Endometrial microvascular endothelial cells (primary cell): ENCODE results near the gene AUTS2. TPM values are rescaled to one million over a fixed set of nuclear protein-coding genes. Genes with fewer than 3 reads are reported as not detected.

Experiments used
- in situ Hi-C: cut with HindIII; loops from 2 replicates; pipeline ENCODE4 v1.10.0; 2017; ENCODE audit warnings: low sequenced_read_pairs, low pct_unique_long_range_greater_than_20kb; ENCODE audit errors: inconsistent ontology term
- total RNA-seq: library from RNA; depleted of rRNA; stranded (reverse); fragments of >200 nt; gene quantifications from one replicate; pipeline ENCODE4 v1.2.3, GENCODE V29; 2015; ENCODE audit errors: inconsistent ontology term

Gene AUTS2
- total RNA-seq, 1 donor from 2014 or later = 0.09 TPM

DNA sequence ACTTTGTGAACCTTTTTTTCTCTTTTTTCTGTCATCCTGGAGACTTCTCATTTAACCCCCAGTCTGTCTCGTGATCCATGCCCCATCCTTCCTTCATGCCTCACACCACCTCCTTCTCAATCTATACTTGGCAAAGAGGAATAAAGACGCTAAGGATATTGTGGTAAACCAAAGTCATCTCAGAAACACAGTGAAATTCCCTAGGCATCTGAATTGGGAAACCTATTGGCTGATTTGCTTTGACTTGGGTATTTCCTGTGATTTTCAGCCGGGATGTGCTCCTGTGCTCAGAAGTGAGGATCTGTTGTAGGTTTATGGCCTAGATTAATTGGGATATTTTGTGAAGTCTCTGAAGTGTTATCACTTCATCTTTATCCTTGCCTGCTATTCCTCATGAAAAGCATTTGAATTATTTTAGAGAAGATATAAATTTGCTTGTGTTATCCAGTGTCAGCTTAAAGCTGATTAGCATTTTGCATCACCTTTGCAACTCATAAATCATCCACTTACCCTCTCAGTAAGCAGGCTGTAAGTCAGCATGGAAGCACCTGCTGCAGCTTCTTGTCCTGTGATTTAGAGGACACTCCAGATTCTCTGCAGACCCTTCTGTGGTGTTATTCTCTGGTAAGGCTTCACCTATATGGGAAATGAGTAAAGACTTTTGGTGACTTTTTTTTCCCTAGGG, 138.0 kb downstream of the AUTS2 start:
- in situ Hi-C loops = no loop called here

- in situ Hi-C loops = no loop called here
These were observed 140.2 kb downstream of the AUTS2 start for GRCh38 chr7:69738396-69738951.

- in situ Hi-C loops = no loop called here
These were observed 140.9 kb downstream of the AUTS2 start for GRCh38 chr7:69739190-69739589.

DNA sequence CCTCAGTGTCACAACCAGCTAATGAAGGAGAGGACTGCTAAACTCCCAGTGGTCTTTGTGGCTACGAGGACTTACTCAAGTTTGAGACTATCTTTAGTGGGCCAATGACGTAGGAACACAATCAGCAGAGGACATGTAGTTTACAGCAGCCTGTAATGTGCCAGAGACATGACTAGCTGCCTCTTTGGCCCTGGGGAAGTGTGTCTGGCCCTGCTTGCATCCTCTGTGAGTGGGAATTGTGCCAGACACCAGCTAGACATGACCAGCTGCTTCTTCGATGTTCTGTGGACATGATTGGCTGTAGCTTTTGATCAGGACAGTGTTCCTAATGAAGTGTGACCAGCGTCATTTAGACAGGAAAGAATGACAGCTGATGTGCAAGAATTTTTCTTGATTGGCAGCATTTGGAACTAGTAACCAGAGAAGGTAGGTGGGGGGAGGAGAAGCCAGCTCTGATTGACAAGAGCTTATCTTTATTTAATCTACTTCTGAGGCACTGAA, 141.7 kb downstream of the AUTS2 start:
- in situ Hi-C loops = no loop called here

- in situ Hi-C loops = no loop called here
These were observed 144.0 kb downstream of the AUTS2 start for GRCh38 chr7:69742237-69742636.

- in situ Hi-C loops = no loop called here
These were observed 145.2 kb downstream of the AUTS2 start for GRCh38 chr7:69743436-69743835.

DNA sequence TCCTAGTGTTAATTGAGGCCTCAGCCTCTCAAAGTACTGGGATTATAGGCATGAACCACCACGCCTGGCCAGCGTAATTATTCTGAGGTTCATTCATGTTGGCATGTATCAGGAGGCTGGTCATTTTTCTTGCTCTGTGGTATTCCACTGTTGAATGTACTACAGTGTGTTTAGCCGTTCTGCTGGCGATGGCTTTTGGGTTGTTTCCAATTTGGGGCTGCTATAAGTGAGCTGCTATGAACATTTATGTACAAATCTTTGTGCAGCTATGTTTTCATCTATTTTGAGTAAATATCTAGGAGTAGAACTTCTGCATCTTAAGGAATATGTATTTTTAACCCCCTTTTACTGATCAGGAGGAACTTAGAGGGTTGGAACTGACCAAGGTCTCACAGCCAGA, 145.8 kb downstream of the AUTS2 start:
- in situ Hi-C loops = no loop called here

- in situ Hi-C loops = no loop called here
These were observed 148.1 kb downstream of the AUTS2 start for GRCh38 chr7:69746383-69746782.

DNA sequence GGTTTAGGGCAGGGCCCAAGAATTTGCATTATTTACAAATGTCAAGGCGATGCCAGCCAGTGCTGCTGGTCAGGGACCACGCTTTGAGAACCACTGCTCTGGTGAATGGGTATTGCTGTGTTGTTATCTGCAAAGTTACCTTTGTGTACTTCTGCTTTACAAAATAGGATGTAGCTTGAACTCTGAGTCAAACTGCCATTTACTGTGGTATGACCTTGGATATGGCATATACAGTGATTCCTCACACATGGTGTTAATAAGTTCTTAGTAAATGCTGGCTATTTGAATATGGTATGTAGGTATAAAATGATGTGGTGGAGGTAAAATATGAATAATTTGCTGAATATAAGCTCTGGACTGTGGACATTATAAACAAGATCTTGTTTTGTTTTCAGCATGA, 148.9 kb downstream of the AUTS2 start:
- in situ Hi-C loops = no loop called here

DNA sequence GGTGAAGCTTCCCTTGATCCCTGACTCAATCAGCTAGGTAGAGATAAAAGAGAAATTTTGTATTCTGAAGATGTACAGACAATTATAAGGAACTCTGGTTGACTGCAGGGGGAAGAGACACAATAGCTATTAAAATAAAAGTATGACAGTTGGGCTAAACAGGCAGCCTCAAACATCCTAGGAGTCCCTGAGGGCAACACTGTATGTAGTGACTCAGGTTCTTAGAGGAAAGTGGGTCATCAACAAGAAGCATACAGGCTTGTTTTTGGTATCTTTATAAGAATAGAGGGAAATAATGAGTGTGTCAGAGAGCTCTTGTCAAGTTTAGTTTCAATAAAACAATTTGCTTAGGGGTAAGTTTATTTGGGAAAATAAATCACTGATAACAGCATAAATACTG, 150.3 kb downstream of the AUTS2 start:
- in situ Hi-C loops = no loop called here

DNA sequence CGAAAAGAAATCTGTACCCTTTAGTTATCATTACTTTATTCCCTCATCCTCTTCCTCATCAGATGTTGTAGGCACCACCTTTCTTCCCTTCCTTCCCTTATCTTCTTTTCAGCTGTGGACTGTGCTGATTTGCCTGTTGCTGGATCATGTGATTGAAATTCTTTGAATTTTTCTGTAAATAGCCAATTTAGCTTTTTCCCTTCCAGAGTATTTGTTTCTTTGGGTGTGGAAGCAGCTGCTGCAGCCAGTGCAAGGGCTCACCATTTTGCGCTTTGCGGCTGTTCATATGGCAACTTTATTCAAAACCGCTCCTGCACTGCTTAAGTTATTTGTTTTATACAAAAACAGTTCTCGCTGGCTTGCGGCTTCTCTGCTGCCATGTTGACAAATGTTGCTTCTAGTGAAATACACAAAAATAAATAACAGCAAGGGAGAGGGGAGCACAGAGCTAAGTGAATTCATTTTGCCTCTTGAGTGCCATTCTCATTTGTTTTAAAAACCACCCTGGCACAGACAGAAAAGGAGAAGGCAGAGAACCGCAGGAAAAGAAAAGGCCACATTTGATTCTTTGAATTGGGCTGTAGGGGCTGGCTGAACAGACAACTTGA, 151.2 kb downstream of the AUTS2 start:
- in situ Hi-C loops = no loop called here

DNA sequence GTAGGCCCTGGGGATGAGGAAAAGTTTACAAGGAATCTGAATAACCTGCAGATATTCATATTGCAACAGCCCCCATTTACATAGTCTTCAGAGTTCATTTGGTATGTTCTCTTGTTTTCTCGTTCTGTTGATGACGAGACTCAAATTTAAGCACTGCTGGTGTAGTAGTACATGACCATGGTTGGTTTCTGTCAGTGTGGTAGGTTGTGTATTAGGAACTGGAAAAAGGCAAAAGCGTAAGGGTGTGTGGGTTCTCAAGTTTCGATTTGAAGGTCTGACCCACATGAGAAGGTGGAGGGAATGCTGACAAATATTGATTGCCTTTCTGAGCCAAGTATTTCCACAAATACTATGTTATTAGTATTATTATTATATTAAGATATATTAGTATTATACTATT, 151.7 kb downstream of the AUTS2 start:
- in situ Hi-C loops = no loop called here

DNA sequence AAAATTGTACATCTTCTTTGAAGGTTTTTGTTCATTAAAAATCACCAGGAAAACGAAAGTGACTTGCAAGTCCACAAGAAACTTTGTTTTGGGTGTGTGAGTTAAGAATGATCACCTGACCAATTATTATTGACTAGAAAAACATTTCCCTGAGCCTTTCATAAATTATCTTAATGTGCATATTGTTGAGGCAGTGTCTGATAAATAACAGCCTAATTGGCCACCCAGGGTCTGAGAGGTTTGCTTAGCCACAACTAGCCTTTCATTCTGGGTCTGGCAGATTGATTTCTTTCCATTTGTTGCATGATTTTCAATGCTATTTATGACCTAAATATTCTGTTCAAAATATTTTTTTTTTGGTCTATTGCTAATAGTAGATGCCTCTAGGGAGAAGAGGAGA, 152.8 kb downstream of the AUTS2 start:
- in situ Hi-C loops = no loop called here

- in situ Hi-C loops = no loop called here
These were observed 155.7 kb downstream of the AUTS2 start for GRCh38 chr7:69753981-69754380.

- in situ Hi-C loops = no loop called here
These were observed 156.2 kb downstream of the AUTS2 start for GRCh38 chr7:69754476-69754875.

GRCh38 chr7:69756235-69756634, 158.0 kb downstream of the AUTS2 start:
- in situ Hi-C loops = no loop called here

DNA sequence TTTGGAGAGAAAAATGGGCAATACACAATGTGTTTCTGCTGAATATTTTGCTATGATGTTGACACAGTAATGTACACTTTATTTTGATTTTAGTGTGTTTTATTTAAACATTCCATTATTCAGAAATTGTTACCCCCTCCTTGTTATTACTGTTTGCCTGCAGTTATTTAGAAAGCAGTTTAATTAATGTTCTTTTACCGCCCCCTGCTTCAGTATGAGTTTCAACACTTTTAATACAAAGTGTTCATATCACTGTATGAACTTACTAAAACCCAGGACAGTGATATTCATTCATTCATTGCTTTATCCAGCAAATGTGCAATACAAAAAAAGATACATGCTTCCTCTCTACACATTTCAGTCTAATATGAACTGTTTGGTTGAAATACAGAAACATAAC, 159.3 kb downstream of the AUTS2 start:
- in situ Hi-C loops = no loop called here

- in situ Hi-C loops = no loop called here
These were observed 159.7 kb downstream of the AUTS2 start for GRCh38 chr7:69757981-69758430.

DNA sequence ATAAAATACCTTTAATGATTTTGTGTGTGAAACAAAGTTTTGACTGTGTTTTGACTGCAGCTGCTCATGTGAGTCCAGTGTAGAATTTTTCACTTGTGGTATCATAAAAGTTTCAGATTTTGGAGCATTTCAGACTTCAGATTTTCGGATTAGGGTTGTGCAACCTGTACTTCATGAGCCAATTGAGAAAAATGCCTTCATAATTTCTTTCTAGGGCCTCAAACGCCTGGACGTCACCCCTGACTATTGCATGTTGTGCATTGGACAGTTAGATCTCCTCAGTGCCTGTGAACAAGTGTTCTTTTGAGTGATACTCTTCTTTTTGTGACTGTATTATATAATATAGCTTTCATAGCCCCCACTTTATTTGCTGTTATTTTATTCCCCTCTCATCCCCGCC, 161.1 kb downstream of the AUTS2 start:
- in situ Hi-C loops = no loop called here

- in situ Hi-C loops = no loop called here
These were observed 163.1 kb downstream of the AUTS2 start for GRCh38 chr7:69761290-69761922.
